GM12864 (cell line): ENCODE measurements around the gene ALDH3A1.
A peak's percentile ranks its signal among the peaks of the same experiment; 100 is the strongest.

Experiments used
- DNase-seq: peaks from one replicate; pipeline ENCODE4 v3.0.0-alpha.2; 2011; ENCODE audit warnings: low read depth
- H3K4me3 ChIP-seq: 2 replicates; pipeline ENCODE4 v1.5.1; 2011; ENCODE audit warnings: mild to moderate bottlenecking, low read depth, low read length, control low read depth
- CTCF ChIP-seq: IDR thresholded peaks from 2 replicates; pipeline ENCODE4 v1.5.1; 2011; ENCODE audit warnings: low read depth, mild to moderate bottlenecking, moderate library complexity, low read length, control low read depth, inconsistent platforms; ENCODE audit errors: missing control alignments

ALDH3A1 gene

GRCh38 chr17:19724501-19725420 lies 23.3 kb downstream of the ALDH3A1 start:
- TF ChIP-seq CTCF, result no peak
- no peak for DNase-seq
- peak overlapping the region; percentile 20 for H3K4me3 ChIP-seq

GRCh38 chr17:19723964-19724363 lies 24.1 kb downstream of the ALDH3A1 start:
- H3K4me3 ChIP-seq, result no peak overlapping the region
- DNase-seq, result no peak
- no peak for TF ChIP-seq CTCF

- TF ChIP-seq CTCF, result no peak
- DNase-seq, result no peak
- no peak overlapping the region for H3K4me3 ChIP-seq
These were observed 27.3 kb downstream of the ALDH3A1 start for GRCh38 chr17:19720631-19721426.

GRCh38 chr17:19720210-19720475 lies 28.0 kb downstream of the ALDH3A1 start:
- TF ChIP-seq CTCF, result no peak
- DNase-seq, result no peak
- no peak overlapping the region for H3K4me3 ChIP-seq

GRCh38 chr17:19719355-19720209 lies 28.5 kb downstream of the ALDH3A1 start:
- TF ChIP-seq CTCF, result no peak
- no peak overlapping the region for H3K4me3 ChIP-seq
- DNase-seq, result no peak

- no peak for DNase-seq
- TF ChIP-seq CTCF, result peak; percentile 45
- no peak overlapping the region for H3K4me3 ChIP-seq
These were observed 29.3 kb downstream of the ALDH3A1 start for GRCh38 chr17:19718613-19719354.
